Stimulated activated effector memory CD8-positive, alpha-beta T cell treated with anti-CD3 and anti-CD28 coated beads, Interleukin-12 subunit alpha, Interleukin-12 subunit beta, amount 100 ng/mL, for 72 hours (primary cell): Measurements from ENCODE around the gene RPL10A.
A peak's percentile ranks its signal among the peaks of the same experiment; 100 is the strongest.

ENCODE experiments used
- ATAC-seq: fragments of 150-1000 bp; cut with Tn5 transposase; 2 replicates; pipeline ENCODE4 v1.10.0; 2021
- DNase-seq, 2 donors: peaks; one replicate each; pipeline ENCODE4 v3.0.0; 2021 to 2022; ENCODE audit warnings: low spot score in 2 of 2
- H3K27ac Mint-ChIP-seq: one replicate; pipeline ENCODE4 v1.8.0; 2022; ENCODE audit warnings: mild to moderate bottlenecking, mixed read lengths
- H3K36me3 Mint-ChIP-seq: one replicate; pipeline ENCODE4 v1.8.0; 2022; ENCODE audit warnings: mild to moderate bottlenecking, mixed read lengths
- H3K4me1 Mint-ChIP-seq: one replicate; pipeline ENCODE4 v1.8.0; 2022; ENCODE audit warnings: mixed read lengths
- H3K4me3 Mint-ChIP-seq: one replicate; pipeline ENCODE4 v1.8.0; 2022; ENCODE audit warnings: mild to moderate bottlenecking, mixed read lengths
- H3K9me3 Mint-ChIP-seq: one replicate; pipeline ENCODE4 v1.8.0; 2022; ENCODE audit warnings: mixed read lengths

RPL10A gene

DNA sequence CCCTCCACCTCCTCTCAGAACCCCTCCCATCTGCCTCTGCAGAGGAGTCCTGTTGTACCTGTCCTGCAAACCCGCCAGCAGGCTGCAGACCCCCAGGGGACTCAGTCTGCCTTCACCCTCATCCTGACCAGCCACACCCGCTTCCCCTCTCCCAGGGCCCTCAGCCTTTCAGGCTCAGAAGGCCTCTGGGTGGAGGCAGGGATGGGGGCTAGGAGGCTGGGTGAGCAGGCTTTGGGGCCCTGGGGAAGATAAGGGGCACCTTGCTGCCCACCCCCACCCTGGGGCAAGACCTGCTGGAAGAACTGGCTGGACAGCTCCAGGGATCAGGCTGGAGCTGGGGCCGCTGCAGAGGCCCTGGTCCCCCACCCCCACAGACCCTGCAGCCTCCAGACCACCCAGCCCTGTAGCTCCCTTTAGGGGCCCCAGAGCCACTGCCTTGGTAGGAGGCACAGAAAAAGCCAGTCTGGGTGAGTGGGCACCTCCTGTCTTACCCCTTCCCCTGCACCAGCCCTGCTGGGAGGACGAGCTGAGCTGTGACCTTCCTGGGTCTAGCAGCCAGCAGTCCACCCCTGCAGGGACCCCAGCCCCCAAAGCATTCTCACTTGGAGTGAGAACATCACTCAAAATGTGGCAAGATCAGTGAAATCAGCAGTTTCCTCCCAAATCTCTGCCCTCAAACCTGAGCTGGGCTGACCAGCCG, 23.5 kb downstream of the RPL10A start:
- peaks cover 36% of the 10 kb centered on the region for H3K4me1 Mint-ChIP-seq
- H3K4me3 Mint-ChIP-seq = no peak overlapping the region
- DNase-seq (no peak), ATAC-seq (no peak)
- H3K9me3 Mint-ChIP-seq = no peaks in the 10 kb centered on the region
- no peak overlapping the region for H3K27ac Mint-ChIP-seq
- no peaks in the 10 kb centered on the region for H3K36me3 Mint-ChIP-seq

- ATAC-seq (no peak), DNase-seq (no peak)
- no peaks in the 10 kb centered on the region for H3K9me3 Mint-ChIP-seq
- peaks cover 36% of the 10 kb centered on the region for H3K4me1 Mint-ChIP-seq
- H3K4me3 Mint-ChIP-seq = no peak overlapping the region
- H3K27ac Mint-ChIP-seq = peak overlapping the region; percentile 86
- no peaks in the 10 kb centered on the region for H3K36me3 Mint-ChIP-seq
These were observed 24.2 kb downstream of the RPL10A start for GRCh38 chr6:35492258-35492973.

DNA sequence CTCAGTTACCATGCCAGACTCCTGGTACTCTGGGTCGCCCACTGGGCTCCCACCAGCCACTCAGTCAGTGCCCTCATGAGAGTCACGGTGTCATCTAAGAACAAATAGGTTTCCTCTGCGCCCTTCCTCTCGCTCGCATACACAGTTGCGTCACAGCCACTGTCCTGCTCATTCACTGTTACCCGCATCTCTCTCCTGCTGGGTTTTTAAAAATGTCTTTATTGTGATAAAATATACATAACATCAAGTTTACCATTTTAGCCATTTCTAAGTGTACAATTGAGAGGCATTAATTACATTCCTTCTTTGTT, 24.7 kb downstream of the RPL10A start:
- no peaks in the 10 kb centered on the region for H3K36me3 Mint-ChIP-seq
- ATAC-seq (no peak), DNase-seq (no peak)
- H3K27ac Mint-ChIP-seq = peak overlapping the region; percentile 86
- H3K4me3 Mint-ChIP-seq = no peak overlapping the region
- H3K4me1 Mint-ChIP-seq = peaks cover 31% of the 10 kb centered on the region
- H3K9me3 Mint-ChIP-seq = no peaks in the 10 kb centered on the region

DNA sequence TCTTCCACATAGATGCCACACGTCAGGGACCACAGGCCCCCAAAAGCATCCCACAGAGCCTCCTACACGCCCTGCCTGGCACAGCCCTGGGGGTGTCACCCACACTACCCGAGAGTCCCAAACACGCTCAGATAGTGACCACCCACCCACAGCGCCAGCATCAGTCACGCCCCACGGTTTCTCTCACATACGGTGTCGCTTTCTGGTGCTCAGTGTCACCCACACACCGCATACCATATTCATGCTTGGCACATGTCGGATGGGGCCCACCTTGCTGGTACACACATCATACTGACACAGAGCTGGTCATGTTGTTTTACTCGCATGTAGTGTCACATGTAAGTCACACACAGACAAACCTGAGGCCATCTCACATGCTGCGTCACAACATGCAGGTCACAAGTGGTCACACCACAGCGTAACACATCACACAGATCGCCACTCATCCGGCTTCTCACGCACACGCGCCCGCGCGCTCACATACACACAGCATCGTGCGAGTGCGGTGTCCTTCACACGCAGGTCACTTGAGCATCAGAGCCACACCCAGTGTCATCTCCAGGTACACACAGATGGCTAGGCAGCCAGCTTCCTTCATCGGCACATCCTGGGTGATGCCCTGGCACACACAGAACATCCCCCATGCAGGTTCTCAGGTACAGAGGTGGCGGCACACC, 25.2 kb downstream of the RPL10A start:
- Mint-ChIP-seq H3K4me1 (peaks cover 31% of the 10 kb centered on the region), H3K9me3 (no peaks in the 10 kb centered on the region), H3K27ac (peak overlapping the region; percentile 86), H3K4me3 (no peak overlapping the region), H3K36me3 (peaks cover under 1% of the 10 kb centered on the region)
- peak; percentile 6 for ATAC-seq
- no peak for DNase-seq

DNA sequence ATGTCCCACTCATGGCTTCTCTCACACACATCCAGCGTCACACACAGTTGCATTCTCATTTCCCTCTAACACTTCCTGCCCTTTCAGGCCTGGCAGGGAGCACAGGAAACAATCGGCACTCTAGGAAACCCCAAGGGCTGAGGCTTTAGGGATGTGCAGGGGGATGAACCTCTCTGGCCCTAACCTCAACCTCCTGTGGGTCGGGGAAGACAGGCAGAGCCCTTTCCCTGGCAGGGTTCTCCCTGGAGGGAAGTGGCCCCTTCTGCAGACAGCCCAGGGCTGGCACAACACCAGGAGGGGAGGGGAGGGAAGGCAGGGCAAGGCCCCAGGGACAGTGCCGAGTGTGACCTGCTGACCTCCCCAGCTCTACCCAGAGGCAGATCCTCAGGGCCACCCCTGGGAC, 26.0 kb downstream of the RPL10A start:
- ATAC-seq (no peak), DNase-seq (no peak)
- Mint-ChIP-seq H3K4me1 (peaks cover 36% of the 10 kb centered on the region), H3K36me3 (peaks cover 6% of the 10 kb centered on the region), H3K9me3 (no peaks in the 10 kb centered on the region), H3K27ac (no peak overlapping the region), H3K4me3 (no peak overlapping the region)

- Mint-ChIP-seq H3K4me3 (peak overlapping the region; percentile 54), H3K9me3 (no peaks in the 10 kb centered on the region), H3K36me3 (peaks cover 6% of the 10 kb centered on the region), H3K27ac (no peak overlapping the region), H3K4me1 (peaks cover 36% of the 10 kb centered on the region)
- DNase-seq (no peak), ATAC-seq (no peak)
These were observed 27.2 kb downstream of the RPL10A start for GRCh38 chr6:35495258-35496035.

DNA sequence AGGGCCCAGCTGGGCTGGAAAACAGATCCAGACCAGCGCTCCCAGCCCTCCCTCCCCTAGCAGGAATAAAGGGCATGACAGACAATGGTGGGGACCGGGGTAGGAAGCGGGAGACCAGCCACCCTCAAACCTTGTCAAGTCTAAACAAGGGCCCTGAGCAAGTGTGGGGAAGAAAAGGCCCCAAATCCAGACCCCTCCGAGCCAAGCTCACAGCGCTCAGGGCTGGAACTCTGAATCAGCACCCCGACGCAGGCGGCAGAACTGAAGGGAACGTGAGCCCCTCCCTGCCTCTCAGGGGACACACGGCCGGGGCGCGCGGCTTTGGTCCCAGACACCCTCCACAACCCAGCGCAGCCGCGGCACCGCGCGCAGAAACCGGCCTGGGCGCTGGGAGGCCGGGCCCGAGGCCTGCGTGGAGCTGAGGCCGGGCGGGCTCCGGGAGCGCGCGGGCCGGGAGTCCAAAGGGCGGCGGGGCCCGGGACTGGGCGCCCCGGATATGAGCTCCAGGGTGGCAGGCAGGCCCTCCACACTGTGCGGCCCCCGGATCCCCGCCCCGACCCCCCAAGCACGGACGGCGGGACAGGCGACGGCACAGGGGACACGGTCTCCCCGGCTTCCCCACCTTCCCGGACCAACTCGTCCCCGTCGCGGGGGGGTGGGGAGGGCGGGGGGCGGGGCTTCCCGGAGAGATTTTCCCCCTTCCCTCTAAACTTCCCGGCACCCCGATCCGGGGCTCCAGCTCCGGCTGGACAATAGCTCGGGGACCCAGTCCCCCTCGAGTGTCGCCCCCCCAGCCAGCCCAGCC, 28.0 kb downstream of the RPL10A start:
- Mint-ChIP-seq H3K9me3 (no peaks in the 10 kb centered on the region), H3K4me3 (peak overlapping the region; percentile 54), H3K27ac (no peak overlapping the region), H3K36me3 (peaks cover 6% of the 10 kb centered on the region), H3K4me1 (peaks cover 36% of the 10 kb centered on the region)
- DNase-seq (no peak), ATAC-seq (no peak)

DNA sequence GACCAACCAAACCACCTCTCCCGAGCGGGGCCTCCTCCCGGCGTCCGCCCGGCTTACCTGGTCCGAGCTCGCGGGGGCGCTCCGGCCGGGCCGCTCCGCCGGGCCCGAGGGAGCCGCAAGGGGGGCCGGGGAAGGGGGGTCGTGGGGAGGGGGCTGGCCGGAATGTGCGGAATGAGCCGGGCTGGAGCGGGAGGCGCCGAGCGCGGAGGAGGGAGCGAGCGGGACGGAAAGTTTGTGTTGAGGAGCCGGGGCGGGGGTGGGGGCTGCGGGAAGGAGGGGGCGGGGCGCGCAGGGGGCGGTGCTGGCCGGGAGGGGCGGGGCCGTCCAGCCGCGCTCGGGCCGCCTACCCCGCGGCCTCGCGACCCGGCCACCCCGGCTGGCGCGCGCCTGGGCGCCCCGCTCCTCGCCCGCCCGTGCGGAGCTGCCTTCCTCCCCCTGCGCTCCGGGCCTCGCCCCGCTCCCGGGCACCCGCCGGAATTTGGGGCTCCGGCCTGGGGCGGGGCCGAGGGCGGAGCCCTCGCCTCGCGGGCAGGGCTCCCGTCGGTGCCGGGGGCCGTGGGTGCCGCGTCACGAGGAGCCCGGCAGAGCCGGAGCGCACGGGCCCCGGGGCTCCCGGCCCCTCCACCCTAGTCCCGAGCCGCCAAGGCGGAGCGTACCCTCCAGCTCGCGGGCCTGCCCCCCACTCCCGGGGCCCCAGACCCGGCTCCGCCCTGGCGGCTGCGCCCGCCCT, 28.8 kb downstream of the RPL10A start, which contains the start of gene TEAD3:
Gene TEAD3, minus strand, starts transcription at position 239 of the 730 bp plus-strand sequence.
- peak; percentile 77 for ATAC-seq
- H3K9me3 Mint-ChIP-seq = no peaks in the 10 kb centered on the region
- H3K4me3 Mint-ChIP-seq = peak within 1 kb of the TSS; percentile 73
- peak within 1 kb of the TSS; percentile 69 for H3K27ac Mint-ChIP-seq
- peak; percentile 62 to 82 for DNase-seq
- H3K36me3 Mint-ChIP-seq = peaks cover 6% of the 10 kb centered on the region
- peaks cover 36% of the 10 kb centered on the region for H3K4me1 Mint-ChIP-seq

DNA sequence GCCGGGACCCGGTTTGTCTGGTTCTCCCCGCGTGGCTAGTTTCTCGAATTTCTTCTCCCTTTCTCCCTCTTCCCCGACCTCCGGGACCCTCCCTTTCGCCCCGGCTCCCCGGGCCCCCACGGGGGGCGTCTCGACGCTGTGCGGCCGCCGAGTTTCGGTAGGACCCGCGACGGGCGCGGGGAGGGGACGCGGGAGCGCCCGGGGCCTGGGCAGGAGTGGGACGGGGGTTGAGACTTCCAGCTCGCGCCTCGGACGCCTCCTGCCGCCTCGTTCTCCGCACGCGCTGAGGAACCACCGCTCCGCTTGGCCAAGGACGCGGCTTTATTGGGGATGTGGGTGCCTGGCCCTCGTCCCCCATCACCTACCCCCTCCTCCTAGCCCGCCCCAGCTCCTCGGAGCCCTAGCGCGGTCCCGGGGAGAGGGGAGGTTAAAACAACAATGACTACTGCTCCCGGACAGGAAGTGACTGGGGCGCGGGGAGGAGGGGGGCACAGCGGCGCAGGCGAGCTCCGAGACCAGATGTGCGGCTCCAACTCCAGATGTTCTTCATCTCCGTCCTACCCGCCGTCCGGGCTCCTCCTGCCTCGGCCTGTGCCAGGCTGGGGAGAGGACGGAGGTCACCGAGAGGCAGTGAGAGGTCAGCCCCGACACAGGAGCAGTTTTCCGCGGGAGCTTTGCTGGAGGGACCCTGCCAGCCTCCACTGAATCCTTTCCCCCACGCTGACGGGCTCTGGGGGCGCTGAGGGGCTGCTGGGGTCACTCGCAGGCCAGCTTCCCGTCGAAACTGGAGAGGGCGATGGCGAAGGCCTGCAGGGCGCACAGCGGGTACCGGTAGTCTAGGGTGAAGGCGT, 29.6 kb downstream of the RPL10A start:
- DNase-seq = peak in 1 of 2 donors; percentile 72
- Mint-ChIP-seq H3K36me3 (peaks cover 6% of the 10 kb centered on the region), H3K4me1 (peaks cover 33% of the 10 kb centered on the region), H3K4me3 (peak overlapping the region; percentile 73), H3K9me3 (no peaks in the 10 kb centered on the region), H3K27ac (peak overlapping the region; percentile 69)
- peak; percentile 55 for ATAC-seq

DNA sequence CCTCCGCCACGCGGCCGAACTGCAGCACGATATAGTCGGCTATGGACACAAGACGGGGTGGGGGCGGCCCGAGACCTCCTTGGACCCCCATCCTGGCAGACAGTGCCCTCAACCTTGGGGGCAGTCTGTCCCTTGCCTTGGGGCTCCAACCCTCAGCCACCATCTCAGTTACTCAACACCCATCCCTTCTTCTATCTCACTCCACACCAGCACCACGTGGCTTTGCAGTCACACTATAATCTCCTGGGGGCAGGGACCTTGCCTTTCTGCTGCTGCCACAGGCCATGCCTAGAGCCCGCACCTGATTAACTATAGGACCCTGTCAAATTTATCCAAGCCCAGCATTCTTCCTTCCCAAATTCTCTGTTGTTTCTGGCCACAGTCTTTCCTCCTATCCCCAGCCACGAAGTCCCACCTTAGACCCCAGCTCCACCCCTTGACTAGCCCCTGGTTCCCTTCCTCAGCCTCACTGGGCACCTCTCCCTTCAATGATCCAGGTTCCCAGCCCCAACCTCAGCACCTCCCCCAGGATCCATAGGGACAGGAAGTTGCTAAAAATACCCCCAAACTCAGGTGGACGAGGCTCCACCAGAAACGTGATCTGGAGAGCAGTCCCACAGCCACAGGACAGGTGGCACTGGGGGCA, 30.3 kb downstream of the RPL10A start:
- H3K27ac Mint-ChIP-seq = peak overlapping the region; percentile 69
- peak overlapping the region; percentile 73 for H3K4me3 Mint-ChIP-seq
- ATAC-seq = no peak
- H3K4me1 Mint-ChIP-seq = peaks cover 26% of the 10 kb centered on the region
- no peaks in the 10 kb centered on the region for H3K9me3 Mint-ChIP-seq
- no peak for DNase-seq
- H3K36me3 Mint-ChIP-seq = peaks cover 6% of the 10 kb centered on the region

DNA sequence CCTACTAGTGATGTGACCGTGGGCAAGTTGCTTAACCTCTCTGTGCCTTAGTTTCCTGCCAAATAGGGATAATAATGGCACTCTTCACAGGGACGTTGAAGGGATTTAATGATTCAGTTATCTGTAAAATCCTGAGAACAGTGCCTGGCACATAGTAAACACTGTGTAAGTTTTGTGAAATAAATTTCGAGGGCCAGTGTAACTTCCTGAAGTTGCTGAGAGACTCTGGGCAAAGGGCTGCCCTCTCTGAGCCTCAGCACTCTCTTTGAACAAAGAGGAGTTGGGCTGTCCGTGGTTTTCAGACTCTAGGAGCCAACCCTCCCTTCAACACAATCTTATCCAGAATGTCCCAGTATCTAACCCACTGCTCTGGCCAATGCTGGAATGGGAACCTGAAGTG, 31.2 kb downstream of the RPL10A start:
- no peak overlapping the region for H3K27ac Mint-ChIP-seq
- no peaks in the 10 kb centered on the region for H3K9me3 Mint-ChIP-seq
- ATAC-seq (no peak), DNase-seq (no peak)
- H3K36me3 Mint-ChIP-seq = peaks cover 6% of the 10 kb centered on the region
- H3K4me3 Mint-ChIP-seq = no peak overlapping the region
- H3K4me1 Mint-ChIP-seq = peaks cover 18% of the 10 kb centered on the region

DNA sequence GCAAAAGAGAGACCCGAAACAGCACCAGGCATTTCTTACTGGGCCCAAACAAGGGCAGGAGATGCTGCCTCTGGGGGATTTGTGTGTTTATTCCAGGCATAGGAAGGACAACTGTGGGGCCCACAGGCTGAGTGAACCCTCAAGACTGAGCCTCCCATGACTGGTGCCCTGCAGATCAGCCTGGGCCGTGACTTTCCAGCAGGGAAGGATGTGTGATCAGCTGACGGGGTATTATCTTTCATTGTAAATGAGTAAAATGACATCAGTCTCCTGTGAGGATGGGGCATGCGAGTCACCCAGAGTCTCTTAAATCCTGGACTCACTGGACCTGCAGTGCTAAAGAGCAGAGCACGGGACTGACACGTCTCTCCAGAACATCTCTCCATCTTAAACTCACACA, 32.6 kb downstream of the RPL10A start:
- H3K9me3 Mint-ChIP-seq = no peaks in the 10 kb centered on the region
- ATAC-seq (no peak), DNase-seq (no peak)
- H3K4me3 Mint-ChIP-seq = no peak overlapping the region
- H3K36me3 Mint-ChIP-seq = peaks cover 6% of the 10 kb centered on the region
- H3K27ac Mint-ChIP-seq = no peak overlapping the region
- H3K4me1 Mint-ChIP-seq = peaks cover 11% of the 10 kb centered on the region

DNA sequence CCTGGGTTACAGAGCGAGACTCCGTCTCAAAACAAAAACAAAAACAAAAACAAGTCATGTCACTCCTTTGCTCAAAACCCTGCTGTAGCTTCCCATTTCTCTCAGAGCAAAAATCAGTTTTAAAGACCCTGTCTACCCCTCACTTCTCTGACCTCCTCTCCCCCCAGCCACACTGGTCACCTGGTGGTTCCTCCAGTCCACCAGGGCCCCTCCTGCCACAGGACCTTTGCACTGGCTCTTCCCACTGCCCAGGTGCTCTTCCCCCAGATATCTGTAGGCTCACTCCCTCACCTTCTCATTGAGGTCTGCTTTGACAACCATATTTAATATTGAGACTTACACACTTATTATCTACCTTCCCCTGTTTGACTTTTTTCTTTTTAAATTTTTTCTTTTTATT, 33.6 kb downstream of the RPL10A start:
- Mint-ChIP-seq H3K4me1 (peaks cover 11% of the 10 kb centered on the region), H3K27ac (no peak overlapping the region), H3K4me3 (no peak overlapping the region), H3K9me3 (no peaks in the 10 kb centered on the region), H3K36me3 (peaks cover 6% of the 10 kb centered on the region)
- no peak for DNase-seq
- no peak for ATAC-seq
